A172 (cell line): ENCODE data around the gene LAMA3. TPM values are rescaled to one million over a fixed set of nuclear protein-coding genes. Genes with fewer than 3 reads are reported as not detected.

ENCODE experiments used
- DNase-seq: peaks from one replicate; pipeline ENCODE4 v3.0.0-alpha.2; 2015; ENCODE audit warnings: low spot score
- total RNA-seq: library from RNA; depleted of rRNA; stranded (reverse); fragments of >200 nt; shearing (Covaris generic); gene quantifications from 2 replicates; pipeline ENCODE4 v1.2.3, GENCODE V29; 2014

The LAMA3 gene
- total RNA-seq, 1 experiment from 2014 or later, result 2.7 TPM

DNA sequence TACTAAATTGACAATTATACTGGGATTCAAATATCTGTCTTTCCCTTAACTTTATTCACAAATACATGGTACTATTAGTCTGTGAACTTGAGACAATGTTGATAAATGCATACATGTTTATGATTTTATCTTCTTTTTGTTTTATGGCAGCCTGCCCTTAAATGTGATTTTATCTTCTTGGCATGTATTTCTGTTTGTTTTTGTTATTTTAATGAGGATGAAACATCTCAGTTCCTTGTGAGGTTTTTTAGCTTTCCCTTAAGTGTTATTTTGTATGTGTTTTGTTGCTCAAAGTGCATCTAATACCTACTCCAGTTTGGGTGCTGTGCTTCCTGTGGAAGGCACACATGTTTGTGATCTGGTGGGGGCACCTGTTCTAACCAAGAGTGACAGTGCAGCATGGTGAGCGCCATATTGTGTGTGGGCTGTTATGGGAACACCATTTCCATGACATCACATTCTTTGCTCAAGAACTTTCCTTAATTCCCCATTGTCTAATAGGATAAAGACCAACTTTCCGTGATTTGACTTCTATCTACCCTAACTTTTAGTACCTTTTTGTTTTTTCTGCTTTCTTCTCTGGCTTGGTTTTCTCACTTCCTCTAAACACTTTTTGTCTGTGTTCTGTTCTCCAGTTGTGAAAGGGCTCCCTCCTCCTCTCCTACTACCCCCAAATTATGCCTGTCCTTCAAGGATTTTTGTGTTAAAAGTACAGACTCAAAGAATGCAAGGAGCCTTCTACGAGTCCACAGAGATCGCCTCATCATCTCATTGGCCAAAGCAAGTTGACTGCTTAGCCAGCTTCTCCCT is 163.2 kb downstream of the LAMA3 start:
- DNase-seq, result no peak

DNA sequence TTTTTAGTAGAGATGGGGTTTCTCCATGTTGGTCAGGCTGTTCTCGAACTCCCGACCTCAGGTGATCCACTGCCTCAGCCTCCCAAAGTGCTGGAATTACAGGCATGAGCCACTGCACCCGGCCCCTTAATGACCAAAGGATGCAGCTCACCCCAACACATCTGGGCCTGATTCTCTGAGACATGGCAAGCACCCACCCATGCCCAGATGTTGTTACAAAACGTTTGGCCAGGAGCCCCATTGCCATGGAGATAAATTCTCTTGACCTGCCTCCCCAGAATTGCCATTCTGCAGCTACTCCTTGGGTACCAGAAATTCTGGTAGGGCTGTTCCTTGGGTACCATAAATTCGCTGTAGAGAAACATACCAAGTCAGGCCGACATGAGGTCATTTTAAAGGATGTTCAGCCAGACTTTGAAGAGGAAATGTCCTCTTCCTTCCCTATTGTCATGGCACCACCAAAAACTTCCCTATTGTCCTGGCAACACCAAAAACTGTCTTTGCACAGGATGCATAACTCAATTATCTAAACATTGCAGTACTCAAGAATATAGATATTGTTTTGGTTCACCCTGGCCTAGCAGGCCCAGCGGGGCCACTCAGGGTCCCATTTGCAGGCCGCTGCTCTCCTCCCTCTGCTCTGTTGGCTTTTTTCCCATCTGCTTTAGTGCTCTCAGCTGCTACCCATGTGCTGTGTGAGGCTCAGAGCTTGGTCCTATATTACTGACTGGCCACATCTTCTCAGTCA is 164.4 kb downstream of the LAMA3 start:
- no peak for DNase-seq

DNA sequence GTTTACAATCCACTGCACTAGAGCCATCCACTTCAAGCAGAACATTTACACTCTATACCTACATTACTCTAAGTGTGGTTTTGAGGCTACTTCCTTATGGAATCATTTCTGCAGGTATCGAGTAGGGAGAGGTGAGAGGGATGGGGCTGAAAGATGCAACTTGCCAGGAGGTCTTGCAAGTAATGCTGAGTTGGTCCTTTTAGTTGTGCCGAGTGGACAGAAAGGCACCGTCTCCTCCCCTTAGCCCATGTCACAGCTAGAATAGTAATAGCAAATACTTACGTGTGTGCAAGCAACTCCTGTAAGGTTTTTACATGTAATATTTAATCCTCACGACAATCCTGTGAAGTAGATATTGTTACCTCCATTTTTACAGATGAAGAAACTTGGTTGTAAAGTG is 166.5 kb downstream of the LAMA3 start:
- DNase-seq, result no peak

DNA sequence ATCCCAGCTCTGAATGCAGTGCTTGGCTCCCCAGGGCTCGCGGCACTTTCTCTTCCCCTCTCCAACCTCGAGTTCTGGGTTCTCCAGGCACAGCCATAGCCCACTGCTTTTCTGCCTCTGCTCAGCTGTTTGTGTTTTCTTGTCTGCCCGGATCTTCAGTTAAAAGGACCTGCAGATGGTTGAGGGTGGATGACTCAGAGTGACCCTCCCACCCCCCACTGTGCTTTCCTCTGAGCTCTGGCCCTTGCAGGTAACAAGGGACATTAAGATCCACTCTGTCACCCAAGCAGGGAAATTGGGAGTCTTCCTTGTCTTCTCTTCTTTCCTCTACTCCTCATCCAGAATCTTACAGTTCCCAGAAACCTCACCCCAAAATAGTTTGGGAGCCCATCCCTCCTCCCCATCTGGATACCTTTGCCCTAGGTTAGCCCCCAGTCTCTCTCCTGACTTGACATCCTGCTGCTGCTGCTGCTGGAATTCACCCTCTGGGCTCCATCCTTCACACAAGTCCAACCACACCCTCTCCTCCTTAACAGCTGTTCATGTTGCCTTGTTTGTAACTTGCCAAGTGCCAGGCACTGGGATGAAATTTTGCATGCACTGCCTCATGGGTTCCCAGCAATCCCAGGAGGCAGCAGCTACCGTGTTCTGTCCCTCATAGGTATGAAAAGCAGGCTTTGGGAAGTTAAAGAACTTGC is 167.4 kb downstream of the LAMA3 start:
- peak; percentile 53 for DNase-seq

DNA sequence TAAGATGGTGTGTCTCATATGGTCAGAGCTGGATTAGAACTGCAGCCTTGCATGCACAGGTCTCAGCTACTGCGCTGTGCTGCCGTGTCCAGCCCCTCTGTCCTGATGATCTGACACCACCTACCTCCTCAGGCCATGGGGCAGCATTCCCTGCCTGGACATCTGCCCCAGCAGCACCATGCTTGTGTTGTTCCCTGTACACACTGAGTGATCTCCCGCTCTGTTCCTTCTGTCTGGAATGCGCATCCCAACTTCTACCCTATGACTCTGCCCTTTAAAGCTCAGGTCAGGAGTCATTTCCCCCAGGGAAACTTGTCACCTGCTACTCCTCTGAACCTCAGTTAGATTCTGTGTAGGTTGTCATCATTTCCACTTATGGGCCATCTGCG is 167.9 kb downstream of the LAMA3 start:
- no peak for DNase-seq

DNA sequence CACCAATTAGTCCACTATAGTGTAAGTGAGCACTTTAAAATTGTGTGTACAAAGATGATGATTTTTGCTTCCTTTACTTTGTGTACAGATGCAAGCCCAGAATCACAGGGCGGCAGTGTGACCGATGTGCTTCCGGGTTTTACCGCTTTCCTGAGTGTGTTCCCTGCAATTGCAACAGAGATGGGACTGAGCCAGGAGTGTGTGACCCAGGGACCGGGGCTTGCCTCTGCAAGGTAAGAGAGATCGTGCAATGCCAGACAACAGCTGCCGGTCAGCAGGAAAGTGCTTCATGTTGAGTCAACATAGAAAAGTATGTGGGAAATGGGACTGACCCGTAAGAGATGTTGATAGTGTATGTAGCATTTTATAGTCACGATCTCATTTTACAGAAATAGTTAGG is 168.5 kb downstream of the LAMA3 start:
- DNase-seq, result no peak

DNA sequence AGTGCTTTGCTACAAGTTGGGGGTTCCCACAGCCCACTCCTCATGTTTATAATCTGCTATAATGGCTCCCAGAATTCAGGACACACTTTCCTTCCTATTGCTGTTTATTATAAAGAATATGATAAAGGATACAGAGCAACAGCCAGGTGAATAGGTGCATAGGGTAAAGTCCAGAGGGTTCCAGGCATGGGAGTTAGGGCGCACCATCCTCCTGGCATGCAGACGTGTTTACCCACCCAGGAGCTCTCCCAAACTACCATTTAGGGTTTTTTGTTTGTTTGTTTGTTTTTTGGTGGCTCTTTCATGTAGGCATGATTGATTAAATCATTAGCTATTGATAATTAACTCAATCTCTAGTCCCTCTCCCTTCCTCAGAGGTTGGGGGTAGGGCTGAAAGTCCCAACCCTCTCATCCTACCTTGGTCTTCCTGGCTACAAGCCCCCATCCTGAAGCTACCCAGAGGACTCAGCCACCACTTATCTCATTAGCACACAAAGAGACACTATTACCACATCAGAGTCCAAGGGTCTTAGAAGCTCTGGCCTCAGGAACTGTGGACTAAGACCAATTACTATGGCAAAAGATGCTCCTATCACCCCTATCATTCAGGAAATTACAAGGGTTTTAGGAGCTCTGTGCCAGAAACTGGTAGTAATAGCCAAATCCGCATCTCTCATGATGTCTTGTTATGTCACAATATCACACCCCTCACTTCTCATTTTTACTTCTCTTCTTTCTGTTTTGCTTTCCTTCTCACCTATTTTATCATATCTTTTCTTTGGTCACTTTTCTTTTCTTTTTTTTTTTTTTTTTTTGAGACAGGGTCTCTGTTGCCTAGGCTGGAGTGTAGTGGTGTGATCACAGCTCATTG is 170.4 kb downstream of the LAMA3 start:
- DNase-seq, result no peak

DNA sequence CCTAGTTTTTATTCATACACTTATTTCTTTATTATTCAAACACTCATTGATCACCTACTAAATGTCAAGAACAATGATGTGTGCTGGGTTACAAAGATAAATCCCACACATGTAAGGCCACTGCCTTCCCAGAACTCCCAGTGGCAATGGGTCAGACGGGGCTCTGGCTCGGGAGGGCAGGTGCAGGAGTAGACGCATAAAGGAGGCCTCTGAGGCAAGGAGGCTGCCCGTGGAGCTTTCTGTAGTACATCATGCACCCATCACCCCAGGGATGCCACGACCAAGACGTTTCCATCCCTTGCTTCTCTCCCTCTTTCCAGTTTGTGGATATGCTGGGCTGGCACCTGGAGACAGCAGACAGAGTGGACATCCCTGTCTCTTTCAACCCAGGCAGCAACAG is 172.1 kb downstream of the LAMA3 start:
- DNase-seq, result no peak

DNA sequence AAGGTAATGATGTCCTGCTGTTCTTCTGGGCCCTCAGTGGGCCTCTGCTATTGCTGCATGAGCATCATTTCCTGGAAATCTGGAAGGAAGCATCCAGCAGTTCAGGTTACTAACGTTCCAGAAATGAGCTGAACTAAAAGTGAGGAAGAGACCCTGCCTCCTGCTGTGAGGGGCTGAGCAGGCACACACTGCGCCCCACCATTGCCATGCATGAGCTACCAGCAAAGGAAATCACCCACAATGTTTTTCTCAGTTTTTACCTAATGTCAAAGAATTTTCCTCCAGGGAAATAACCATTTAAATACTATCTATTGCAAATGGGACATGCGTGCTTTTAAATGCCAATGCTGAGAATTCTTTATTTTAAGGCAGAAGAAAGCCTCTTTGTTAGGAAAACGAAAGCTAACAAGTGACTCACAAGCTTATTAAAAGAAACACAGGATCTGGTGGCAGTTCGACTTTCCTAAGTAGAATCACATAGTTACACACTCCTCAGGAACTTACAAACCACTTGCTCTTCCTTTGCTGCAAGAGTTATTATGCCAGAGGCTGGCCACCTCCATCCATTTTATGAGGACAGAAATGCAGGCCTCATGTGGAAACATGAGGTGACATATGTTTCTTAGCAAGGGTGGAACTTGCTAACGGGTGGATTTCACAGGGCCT is 172.7 kb downstream of the LAMA3 start:
- peak; percentile 83 for DNase-seq

DNA sequence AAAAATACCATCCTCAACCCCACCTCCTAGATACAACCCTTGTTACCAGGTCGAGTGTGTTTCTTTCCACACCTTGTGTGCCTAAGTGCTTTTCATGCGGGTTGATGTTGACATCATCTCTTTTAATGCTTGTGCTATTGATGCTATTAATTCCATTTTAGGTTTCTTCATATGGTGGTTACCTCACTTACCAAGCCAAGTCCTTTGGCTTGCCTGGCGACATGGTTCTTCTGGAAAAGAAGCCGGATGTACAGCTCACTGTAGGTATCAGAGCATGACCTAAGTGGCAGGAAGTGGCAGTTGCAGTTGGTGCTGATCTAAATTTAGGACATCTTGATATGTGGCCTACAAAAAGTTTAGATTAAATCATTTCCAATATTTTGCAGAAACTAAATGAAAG is 175.4 kb downstream of the LAMA3 start:
- no peak for DNase-seq

DNA sequence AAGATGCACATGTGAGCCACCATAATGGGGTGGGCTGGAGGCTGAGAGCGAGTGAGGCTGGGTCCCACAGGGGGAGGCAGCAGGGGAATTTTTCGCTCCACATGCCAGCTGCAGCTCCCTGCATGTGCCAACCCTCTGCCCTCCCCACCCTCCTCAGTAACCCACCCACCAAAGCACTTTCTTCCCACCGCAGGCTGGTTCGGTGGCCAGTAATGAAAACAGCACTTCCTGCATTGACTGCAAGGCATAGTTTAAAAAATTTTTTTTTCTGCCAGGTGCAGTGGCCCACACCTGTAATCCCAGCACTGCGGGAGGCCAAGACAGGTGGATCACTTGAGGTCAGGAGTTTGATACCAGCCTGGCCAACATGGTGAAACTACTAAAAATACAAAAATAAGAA is 177.8 kb downstream of the LAMA3 start:
- no peak for DNase-seq

DNA sequence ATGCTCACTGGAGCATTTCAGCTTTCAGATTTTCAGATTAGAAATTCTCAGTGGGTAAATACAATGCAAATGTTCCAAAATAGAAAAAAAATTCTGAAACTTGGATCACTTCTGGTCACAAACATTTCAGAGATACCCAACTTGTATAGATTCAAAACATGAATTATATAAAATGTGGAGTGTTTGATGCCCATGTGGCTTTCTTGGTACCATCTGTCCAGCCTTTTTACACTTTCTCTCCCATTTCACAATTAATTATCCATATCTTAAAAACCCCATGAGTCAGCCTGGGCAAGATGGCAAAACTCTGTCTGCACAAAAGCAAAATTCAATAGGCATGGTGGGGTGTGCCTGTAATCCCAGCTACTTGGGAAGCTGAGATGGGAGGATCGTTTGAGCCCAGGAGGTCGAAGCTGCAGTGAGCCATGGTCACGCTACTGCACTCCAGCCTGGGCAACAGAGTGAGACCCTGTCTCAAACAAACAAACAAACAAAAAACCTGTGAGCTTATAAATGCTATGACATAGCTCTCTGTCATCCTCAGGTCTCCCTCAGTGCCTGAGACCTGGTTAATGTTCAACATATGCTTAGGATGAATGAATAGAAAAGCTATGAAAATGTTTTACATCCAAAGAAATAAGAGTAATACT is 179.0 kb downstream of the LAMA3 start:
- no peak for DNase-seq

DNA sequence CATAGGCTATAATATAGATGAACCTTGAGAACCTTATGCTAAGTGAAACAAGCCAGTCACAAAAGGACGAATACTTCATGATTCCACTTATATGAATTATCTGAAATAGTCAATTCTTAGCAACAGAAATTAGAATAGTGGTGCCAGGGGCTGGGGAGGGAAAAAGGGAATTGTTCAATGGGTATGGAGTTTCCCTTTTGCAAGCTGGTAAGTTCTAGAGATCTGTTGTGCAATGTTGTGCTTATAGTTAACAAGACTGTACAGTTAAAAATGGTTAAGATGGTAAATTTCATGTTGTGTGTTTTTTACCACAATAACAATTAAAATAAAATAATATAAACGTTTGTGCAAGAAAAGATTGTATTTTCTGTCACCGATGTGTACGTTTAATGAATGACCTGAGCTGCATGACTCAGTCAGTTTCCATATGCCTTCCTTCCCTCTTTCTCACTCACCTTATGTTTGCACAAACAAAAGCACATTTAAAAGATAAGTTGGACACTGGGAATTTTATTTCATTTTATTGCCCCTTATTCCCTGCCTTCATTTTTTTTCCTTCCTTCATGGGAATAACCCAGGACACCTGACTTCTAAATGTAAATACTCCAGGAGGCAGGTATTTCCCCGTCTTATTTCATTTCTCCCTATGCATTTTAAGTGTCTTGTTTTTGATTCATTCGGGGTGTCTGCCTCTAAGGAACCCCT is 181.6 kb downstream of the LAMA3 start:
- no peak for DNase-seq

DNA sequence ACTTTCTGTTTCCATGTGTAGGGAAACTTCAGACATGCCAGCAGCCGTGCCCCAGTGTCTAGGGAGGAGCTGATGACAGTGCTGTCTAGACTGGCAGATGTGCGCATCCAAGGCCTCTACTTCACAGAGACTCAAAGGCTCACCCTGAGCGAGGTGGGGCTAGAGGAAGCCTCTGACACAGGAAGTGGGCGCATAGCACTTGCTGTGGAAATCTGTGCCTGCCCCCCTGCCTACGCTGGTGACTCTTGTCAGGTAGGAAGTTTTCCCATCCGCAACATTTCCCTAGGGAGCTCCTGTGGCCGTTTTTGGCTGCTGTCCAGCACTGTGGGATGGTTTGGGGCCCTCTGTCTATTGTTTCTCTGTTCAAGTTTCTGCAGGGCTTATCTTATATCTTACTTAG is 182.2 kb downstream of the LAMA3 start:
- peak; percentile 62 for DNase-seq

DNA sequence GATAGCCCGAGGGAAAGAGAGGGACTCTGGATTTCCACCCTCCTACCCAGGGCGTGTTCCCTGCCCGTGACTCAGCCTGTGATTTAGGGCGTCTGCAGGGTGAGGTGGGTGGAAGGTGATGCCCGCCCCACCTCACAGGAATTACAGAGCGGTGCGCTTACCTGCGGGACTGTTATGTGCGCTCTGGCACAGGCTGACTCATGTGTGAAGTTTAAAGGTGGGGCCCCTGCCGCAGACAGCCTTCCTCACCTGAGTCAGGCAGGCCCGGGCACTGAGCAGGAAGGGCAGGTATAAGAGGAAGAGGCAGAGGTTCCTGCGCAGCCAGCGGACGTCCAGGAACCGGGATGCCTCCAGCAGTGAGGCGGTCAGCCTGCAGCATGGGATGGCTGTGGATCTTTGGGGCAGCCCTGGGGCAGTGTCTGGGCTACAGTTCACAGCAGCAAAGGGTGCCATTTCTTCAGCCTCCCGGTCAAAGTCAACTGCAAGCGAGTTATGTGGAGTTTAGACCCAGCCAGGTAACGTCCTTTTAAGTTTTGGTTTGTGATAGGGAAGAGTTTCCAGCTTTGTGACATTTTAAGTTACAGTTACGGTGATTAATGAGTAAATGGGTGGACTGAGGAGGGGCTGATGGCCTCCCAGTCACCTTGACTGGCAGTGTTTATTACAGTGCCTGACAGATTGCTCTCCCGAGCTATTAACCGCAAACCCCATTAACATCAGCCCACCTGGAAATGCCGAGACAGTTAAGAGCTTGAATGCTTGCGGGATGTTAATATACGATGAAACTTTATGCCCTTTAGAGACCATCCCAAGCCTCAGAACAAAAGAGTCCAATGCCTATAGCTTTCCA is 183.7 kb downstream of the LAMA3 start:
- no peak for DNase-seq

DNA sequence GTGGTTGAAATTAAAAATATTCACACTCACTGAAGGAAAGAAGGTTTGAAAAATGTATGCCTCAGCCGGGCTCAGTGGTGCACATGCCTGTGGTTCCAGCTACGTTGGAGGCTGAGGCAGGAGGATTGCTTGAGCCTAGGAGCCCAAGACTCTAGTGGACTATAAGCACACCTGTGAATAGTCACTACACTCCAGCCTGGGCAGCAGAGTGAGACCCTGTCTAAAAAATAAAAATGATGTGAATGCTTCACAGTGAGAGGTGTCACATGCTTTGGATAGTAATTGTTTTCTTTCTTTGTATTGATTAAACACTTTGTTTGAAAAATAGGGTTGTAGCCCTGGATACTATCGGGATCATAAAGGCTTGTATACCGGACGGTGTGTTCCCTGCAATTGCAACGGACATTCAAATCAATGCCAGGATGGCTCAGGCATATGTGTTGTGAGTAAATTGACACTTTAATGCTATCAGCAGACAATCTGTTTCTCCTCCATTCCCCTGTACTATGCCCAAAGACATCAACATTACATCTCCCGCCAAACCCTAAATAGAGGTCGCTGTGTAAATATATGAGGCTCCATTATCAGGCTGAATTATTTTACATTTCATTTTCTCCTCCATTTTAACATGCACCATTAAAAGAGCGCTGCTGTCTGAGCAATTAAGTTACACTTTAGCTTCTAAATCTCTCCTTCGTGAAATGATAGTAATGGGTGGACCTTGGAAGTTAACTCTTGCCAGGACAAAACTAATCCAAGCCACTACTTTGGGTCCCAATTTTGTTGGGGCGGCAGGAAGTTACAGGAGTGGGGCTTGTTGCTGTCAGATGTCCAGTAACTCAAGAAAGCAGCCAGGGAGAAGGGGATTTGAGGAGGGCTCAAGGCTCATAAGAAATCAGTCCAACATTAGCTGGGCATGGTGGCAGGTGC is 187.0 kb downstream of the LAMA3 start:
- DNase-seq, result no peak

DNA sequence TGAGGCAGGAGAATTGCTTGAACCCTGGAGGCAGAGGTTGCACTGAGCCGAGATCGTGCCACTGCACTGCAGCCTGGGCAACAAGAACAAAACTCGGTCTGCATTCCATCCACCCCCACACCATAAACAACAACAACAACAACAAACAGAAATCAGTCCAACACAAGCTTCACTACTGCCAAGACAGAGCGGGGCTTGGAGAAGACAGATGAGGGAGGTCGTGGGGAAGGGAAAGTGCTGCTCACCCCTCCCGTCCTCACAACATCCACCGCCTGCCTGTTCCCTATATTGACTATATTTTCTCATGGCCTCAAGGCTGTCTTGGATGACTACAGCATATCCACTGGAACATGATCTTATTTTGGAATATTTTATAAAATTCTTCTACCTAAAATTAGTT is 187.7 kb downstream of the LAMA3 start:
- DNase-seq, result no peak

DNA sequence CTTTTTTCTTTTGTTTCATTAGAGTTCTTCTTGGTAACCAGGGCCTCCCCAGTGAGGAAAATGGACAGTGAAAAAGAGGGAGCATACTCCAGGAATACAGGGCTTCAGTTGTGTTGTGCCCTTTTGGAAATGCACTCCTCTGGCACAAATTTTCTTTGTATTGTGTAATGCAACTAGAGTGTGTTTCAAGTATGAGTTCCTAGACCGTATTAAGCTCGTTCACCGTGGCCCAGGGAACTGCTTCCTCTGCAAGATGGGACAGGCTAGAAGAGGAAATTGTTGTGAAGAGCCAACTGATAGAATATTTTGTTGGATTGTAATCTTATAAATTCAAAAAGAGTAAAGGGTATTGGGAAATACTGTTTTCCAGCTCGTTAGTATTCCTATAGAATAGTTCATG is 188.1 kb downstream of the LAMA3 start:
- DNase-seq, result no peak
